A549 treated with Hydrocortisone at 1 μM for 4 hours (cell line): Measurements from ENCODE around the gene CD59. TPM values are rescaled to one million over a fixed set of nuclear protein-coding genes. Genes with fewer than 3 reads are reported as not detected.

Experiments
- total RNA-seq: library from RNA; stranded (reverse); fragments of 200-300 nt; extraction: Qiagen RNA extraction; gene quantifications from 5 replicates; pipeline ENCODE4 v1.2.3, GENCODE V29; 2022

The CD59 gene, protein sequence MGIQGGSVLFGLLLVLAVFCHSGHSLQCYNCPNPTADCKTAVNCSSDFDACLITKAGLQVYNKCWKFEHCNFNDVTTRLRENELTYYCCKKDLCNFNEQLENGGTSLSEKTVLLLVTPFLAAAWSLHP
- total RNA-seq = 784 to 1,034 TPM (median 972 TPM) in 5 replicates

DNA sequence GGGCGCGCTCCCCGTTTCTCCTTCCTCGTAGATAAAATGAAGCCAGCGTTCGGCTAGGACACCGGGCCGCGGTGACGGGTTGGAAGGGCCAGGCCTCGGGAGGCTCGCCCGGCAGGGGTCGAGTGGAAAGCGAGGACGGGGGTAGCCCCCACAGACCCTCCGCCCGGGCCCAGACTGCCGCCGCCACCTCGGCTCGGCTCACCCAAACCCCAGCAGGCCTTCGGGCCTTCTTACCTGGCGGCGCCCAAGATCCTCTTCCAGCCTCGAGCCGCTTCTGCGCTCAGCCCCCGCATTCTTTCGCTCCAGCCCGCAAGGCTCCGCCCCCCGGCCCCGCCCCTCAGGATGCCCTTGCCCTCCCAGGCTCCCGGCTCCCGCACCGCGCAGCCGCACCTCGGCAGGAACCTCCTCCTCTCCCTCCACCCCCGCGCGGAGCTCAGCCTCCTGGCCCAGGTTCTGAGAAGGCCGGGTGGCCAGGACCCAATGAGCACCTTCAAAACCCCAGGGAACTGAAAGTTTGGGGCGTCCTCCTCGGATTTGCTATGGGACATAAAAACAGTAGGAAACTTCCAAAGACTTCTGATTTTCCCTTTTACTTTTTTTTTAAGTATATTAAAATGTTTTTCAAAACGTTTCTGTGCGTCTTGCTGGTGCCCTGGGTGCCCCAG lies at the start of gene CD59:
CD59 (minus strand) TSS at position 276 of the 665 bp plus-strand sequence. CDS start 13,978 bp downstream, outside the sequence.

DNA sequence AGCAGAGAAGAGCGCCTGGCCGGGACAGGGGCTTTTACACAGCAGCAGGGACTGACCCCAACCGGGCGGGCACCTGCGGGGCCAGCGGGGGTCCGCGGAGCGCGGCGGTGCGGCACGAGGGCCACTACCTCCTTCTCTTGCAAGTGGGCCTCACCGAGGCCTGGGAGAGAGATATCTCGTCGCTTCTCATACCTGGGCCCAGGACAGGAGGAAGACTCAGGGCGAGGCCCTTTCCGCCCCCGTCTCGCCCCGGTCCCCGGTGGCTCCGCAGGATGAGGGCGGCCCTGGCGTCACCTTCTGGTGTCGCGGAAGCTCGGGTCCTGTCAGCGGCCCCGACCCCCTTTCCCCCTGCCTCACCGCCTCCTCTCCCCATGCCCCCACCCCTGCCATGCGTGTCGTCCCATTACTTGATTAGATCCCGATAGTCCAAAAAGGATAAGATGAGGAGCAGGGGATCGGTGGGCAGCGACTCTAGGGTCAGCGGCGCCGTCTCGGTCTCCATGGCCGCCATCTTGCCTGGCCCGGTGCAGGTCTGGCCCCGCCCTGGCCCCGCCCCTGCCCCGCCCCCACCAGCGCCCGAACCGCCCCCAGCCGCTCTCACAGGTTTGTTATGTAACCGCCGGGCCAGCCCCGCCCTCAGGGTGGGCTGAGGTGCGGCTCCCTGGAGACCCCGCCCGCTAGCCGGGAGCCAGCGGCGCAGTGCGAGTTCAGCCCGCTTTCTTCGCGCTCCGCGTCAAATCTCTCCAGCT lies 37.9 kb upstream of the CD59 start, which contains the start of gene FBXO3:
FBXO3 (minus strand) TSS at position 534 of the 749 bp plus-strand sequence; CDS start at position 511, 23 bp downstream.

DNA sequence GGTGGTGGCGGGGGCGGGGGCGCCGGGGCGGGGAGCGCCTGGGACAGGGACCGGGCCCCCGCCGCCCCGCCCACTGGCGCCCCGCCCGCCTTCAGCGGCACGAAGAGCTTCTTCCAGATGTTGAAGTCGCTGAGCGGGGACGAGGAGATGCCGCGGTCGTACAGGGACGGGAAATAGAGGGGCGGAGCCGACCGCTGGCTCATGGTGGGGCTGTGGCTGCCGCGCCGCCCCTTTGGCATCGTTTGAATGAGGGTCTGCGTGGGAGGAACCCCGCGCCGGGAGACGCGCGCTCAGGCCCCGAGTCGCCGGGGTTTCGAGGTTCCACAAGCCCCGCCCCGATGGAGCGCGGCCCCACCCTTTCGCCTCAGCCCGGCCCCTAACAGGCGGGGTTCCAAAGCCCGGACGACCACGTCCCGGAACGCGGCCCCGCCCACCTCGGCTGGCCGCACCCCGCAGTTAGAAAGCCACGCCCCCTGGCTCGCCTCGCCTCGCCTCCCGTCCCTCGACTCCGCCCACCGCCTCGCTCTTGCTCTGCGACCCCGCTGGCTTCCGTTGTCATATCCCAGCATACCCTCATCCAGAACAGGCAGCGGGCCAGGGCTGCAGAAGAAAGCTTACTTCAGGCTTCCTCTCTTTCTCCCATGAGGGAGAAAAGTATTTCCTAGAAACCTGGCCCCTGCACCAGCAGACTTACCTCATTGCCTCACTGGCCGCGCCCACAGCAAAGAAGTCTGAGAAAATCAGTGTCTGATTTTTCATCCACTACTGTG lies 35.5 kb downstream of the CD59 start, which contains the start of gene C11orf91:
C11orf91 (minus strand) TSS at position 325 of the 770 bp plus-strand sequence; CDS start at position 239, 86 bp downstream.

Other genes starting within 250 kb of the CD59 start
- 0.85 to 2.1 TPM (median 2.0 TPM) in 5 replicates for gene C11orf91, start 35.6 kb downstream of the CD59 start, total RNA-seq
- 19.9 to 34.5 TPM (median 27.4 TPM) in 5 replicates for gene FBXO3, start 38.1 kb upstream of the CD59 start, total RNA-seq
- 0.37 to 1.0 TPM (median 0.69 TPM) in 5 replicates for gene LMO2, start 155.7 kb upstream of the CD59 start, total RNA-seq